KMS-11 (cell line): Measurements from ENCODE around the gene WIPF3.

Experiments used
- H2AFZ ChIP-seq: fragments of 200-600 bp; sonication (generic); 2 replicates; pipeline ENCODE4 v1.6.1; 2016; ENCODE audit warnings: antibody characterized with exemption, mixed run types, low read depth
- H3K27ac ChIP-seq: fragments of 200-600 bp; sonication (generic); 2 replicates; pipeline ENCODE4 v1.6.1; 2016; ENCODE audit warnings: mild to moderate bottlenecking, mixed run types
- H3K27me3 ChIP-seq: fragments of 200-600 bp; sonication (generic); 2 replicates; pipeline ENCODE4 v1.6.1; 2017; ENCODE audit warnings: mild to moderate bottlenecking, low read depth, mixed run types, moderate library complexity; ENCODE audit not compliant: insufficient read depth
- H3K36me3 ChIP-seq: fragments of 200-600 bp; sonication (generic); 2 replicates; pipeline ENCODE4 v1.6.1; 2017; ENCODE audit warnings: mild to moderate bottlenecking, mixed run types; ENCODE audit not compliant: insufficient read depth
- H3K4me1 ChIP-seq: fragments of 200-600 bp; sonication (generic); 2 replicates; pipeline ENCODE4 v1.6.1; 2016; ENCODE audit warnings: mild to moderate bottlenecking, low read depth, mixed run types; ENCODE audit not compliant: poor library complexity, severe bottlenecking
- H3K4me2 ChIP-seq: fragments of 200-600 bp; sonication (generic); 2 replicates; pipeline ENCODE4 v1.7.0; 2016; ENCODE audit warnings: mild to moderate bottlenecking, mixed run types
- H3K4me3 ChIP-seq: fragments of 200-600 bp; sonication (generic); IDR thresholded peaks from 2 replicates; pipeline ENCODE4 v1.6.1; 2017; ENCODE audit warnings: low read depth, low read length, mixed read lengths; ENCODE audit not compliant: insufficient read depth
- H3K79me2 ChIP-seq: fragments of 200-600 bp; sonication (generic); 2 replicates; pipeline ENCODE4 v1.6.1; 2016; ENCODE audit warnings: low read depth, mixed run types; ENCODE audit not compliant: insufficient read depth
- H3K9ac ChIP-seq: fragments of 200-600 bp; sonication (generic); 2 replicates; pipeline ENCODE4 v1.6.1; 2016; ENCODE audit warnings: mild to moderate bottlenecking, mixed run types
- H4K20me1 ChIP-seq: fragments of 200-600 bp; sonication (generic); 2 replicates; pipeline ENCODE4 v1.6.1; 2016; ENCODE audit warnings: mild to moderate bottlenecking, mixed run types; ENCODE audit not compliant: insufficient read depth
- CTCF ChIP-seq: fragments of 200-600 bp; sonication (generic); conservative IDR thresholded peaks from 2 replicates; pipeline ENCODE4 v1.6.1; 2017; ENCODE audit warnings: low read depth, mild to moderate bottlenecking, antibody characterized with exemption, low read length, moderate library complexity, mixed read lengths

The WIPF3 gene

DNA sequence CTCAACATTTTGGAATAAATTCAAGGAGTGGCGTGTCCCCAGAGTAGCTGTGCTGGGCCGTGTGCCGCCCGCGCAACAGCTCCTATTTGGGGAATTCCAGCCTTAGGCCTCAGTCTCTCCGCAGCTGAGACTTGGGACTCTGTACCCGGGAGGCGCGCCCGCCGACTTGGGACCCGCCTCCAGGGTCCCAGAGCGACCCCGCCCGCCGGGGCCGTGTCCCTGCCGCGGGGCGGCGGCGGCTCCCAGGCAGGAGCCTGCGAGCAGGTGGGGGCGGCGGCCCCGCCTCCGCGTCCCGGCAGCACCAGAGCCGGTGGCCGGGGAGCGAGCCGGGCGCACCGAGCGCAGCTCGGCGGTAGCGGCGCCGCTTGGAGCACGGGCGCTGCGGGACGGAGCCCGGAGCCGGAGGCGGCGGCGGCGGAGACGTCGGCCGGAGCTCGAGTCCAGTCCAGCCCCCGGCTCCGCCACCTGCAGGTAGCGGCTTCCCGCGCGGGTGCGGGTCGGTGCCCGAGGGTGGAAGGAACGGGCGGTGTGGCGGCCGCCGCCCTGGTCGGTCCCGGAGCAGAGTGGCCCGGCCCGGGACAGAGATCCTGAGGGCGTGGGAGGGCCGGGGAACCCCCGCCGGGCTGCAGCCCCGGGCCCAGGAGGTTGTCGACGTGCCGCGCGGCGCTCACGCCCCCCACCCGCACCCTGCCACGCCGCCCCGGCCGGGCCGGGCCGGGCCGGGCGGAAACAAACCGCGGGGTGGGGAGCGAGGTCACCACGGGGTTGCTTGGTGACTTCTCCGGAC lies at the start of gene WIPF3:
WIPF3 (plus strand) TSS at position 301 of the 787 bp plus-strand sequence. CDS start 28,217 bp downstream, outside the sequence.
- no peaks in the 10 kb centered on the region for H4K20me1 ChIP-seq
- H3K27ac ChIP-seq: no peak within 1 kb of the TSS
- no peaks in the 10 kb centered on the region for H3K79me2 ChIP-seq
- H3K4me2 ChIP-seq: peak within 1 kb of the TSS; percentile 76
- H3K27me3 ChIP-seq: peaks cover 30% of the 10 kb centered on the region
- TF ChIP-seq CTCF: no peak
- no peaks in the 10 kb centered on the region for H3K36me3 ChIP-seq
- no peak within 1 kb of the TSS for H3K4me3 ChIP-seq
- H3K9ac ChIP-seq: no peak within 1 kb of the TSS; the same call in 1 of the 2 replicates
- H2AFZ ChIP-seq: peak within 1 kb of the TSS; percentile 85
- peaks cover 33% of the 10 kb centered on the region for H3K4me1 ChIP-seq

DNA sequence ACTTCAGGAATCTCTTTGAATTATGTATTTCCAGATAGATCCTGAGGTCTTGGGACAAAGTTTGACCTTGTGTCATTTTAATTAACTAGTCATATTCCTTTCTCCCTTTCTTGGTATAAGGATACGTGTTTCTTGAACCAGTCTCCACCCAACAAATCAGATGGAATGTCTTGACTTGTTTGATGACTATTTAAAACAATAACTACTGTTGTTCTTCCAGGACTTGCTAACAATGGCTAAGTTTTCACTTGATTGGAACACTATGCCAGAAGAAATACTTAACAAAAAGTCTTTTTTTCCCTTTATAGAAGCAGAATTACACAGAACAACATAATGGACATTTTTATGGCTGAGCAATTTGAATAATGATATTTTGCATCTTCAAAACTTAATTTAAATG lies 43.0 kb upstream of the WIPF3 start:
- H3K79me2 ChIP-seq: no peaks in the 10 kb centered on the region
- H3K4me1 ChIP-seq: no peaks in the 10 kb centered on the region
- no peaks in the 10 kb centered on the region for H4K20me1 ChIP-seq
- H3K36me3 ChIP-seq: no peaks in the 10 kb centered on the region
- no peaks in the 10 kb centered on the region for H3K27me3 ChIP-seq
- no peak overlapping the region for H3K4me2 ChIP-seq
- H3K4me3 ChIP-seq: no peak overlapping the region
- H3K27ac ChIP-seq: no peak overlapping the region
- H3K9ac ChIP-seq: no peak overlapping the region
- TF ChIP-seq CTCF: no peak
- H2AFZ ChIP-seq: no peak overlapping the region

DNA sequence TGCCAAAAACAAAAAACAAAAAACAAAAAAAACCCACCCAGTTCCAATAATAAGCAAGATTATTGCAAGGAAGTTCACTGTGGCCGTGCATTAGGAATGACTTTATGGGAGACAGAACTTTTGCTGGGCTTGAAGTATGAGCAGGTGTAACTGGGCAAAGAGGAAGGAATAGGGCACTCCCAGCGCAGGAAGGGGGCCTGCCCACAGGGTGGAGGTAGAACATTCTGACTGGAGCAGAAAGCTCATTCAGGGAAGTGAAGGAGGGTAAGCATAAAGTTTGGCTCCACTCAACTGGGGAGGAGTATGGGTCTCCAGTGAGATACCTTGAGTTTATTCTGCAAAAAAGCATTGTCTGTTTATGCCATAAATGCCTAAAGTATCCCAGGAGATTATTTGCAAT lies 42.1 kb upstream of the WIPF3 start:
- peaks cover under 1% of the 10 kb centered on the region for H3K4me1 ChIP-seq
- H3K4me3 ChIP-seq: no peak overlapping the region
- no peak overlapping the region for H2AFZ ChIP-seq
- H3K27me3 ChIP-seq: no peaks in the 10 kb centered on the region
- no peak overlapping the region for H3K9ac ChIP-seq
- peak; percentile 27; the same call in 1 of the 2 replicates for TF ChIP-seq CTCF
- H3K27ac ChIP-seq: no peak overlapping the region
- H3K4me2 ChIP-seq: no peak overlapping the region
- no peaks in the 10 kb centered on the region for H3K36me3 ChIP-seq
- no peaks in the 10 kb centered on the region for H4K20me1 ChIP-seq
- H3K79me2 ChIP-seq: no peaks in the 10 kb centered on the region

- no peaks in the 10 kb centered on the region for H3K79me2 ChIP-seq
- no peak for TF ChIP-seq CTCF
- no peak overlapping the region for H2AFZ ChIP-seq
- H3K27me3 ChIP-seq: no peaks in the 10 kb centered on the region
- no peak overlapping the region for H3K4me2 ChIP-seq
- no peak overlapping the region for H3K27ac ChIP-seq
- no peak overlapping the region for H3K9ac ChIP-seq
- no peaks in the 10 kb centered on the region for H3K36me3 ChIP-seq
- H3K4me3 ChIP-seq: no peak overlapping the region
- H4K20me1 ChIP-seq: no peaks in the 10 kb centered on the region
- H3K4me1 ChIP-seq: peaks cover 12% of the 10 kb centered on the region
Measured at GRCh38 chr7:29765490-29765889, 40.8 kb upstream of the WIPF3 start.
